Mesenchymal stem cell (in vitro differentiated cells and primary cell): ENCODE results near the gene MAN1A1.

Experiments used
- DNase-seq: peaks from one replicate; pipeline ENCODE4 v3.0.0-alpha.2; 2013
- H2AFZ ChIP-seq: one replicate; pipeline ENCODE4 v1.6.1; 2013; ENCODE audit warnings: low read depth, mild to moderate bottlenecking, control low read depth, inconsistent platforms, low read length, moderate library complexity
- H2AK5ac ChIP-seq: 2 replicates; pipeline ENCODE4 v1.6.1; 2013; ENCODE audit warnings: low read length, moderate library complexity, mild to moderate bottlenecking, inconsistent platforms; ENCODE audit not compliant: severe bottlenecking
- H2BK120ac ChIP-seq: one replicate; pipeline ENCODE4 v1.6.1; 2013; ENCODE audit warnings: low read depth, mild to moderate bottlenecking, inconsistent platforms, low read length, moderate library complexity
- H2BK12ac ChIP-seq, 2 experiments: one replicate each; pipeline ENCODE4 v1.6.1; 2013; ENCODE audit warnings: inconsistent platforms in 2 of 2, low read length in 2 of 2, mild to moderate bottlenecking in 2 of 2, moderate library complexity in 2 of 2, control low read depth in 1 of 2
- H2BK15ac ChIP-seq: one replicate; pipeline ENCODE4 v1.6.1; 2013; ENCODE audit warnings: mild to moderate bottlenecking, low read depth, inconsistent platforms; ENCODE audit not compliant: poor library complexity, severe bottlenecking
- H2BK5ac ChIP-seq: 2 replicates; pipeline ENCODE4 v1.6.1; 2013; ENCODE audit warnings: low read depth, mild to moderate bottlenecking, low read length, control low read depth, inconsistent platforms; ENCODE audit not compliant: poor library complexity, severe bottlenecking
- H3K14ac ChIP-seq, 2 experiments: one replicate each; pipeline ENCODE4 v1.6.1; 2013; ENCODE audit warnings: inconsistent platforms in 2 of 2, low read length in 2 of 2, control low read depth in 1 of 2, mild to moderate bottlenecking in 1 of 2, moderate library complexity in 1 of 2
- H3K18ac ChIP-seq, 2 experiments: one replicate each; pipeline ENCODE4 v1.6.1; 2013; ENCODE audit warnings: inconsistent platforms in 2 of 2, low read length in 2 of 2, control low read depth in 1 of 2, low read depth in 1 of 2, mild to moderate bottlenecking in 1 of 2
- H3K23ac ChIP-seq, 2 experiments: one replicate each; pipeline ENCODE4 v1.6.1; 2013; ENCODE audit warnings: inconsistent platforms in 2 of 2, low read length in 2 of 2, mild to moderate bottlenecking in 2 of 2, moderate library complexity in 2 of 2, control low read depth in 1 of 2
- H3K27ac ChIP-seq: 2 replicates; pipeline ENCODE4 v1.5.1; 2013; ENCODE audit warnings: mild to moderate bottlenecking, moderate library complexity, low read length, control low read depth, inconsistent platforms; ENCODE audit not compliant: poor library complexity, severe bottlenecking
- H3K27me3 ChIP-seq, 2 experiments: 2 replicates each; pipeline versions ENCODE4 v1.6.1 to v1.7.0; 2013; ENCODE audit warnings: low read length in 2 of 2, mild to moderate bottlenecking in 2 of 2, moderate library complexity in 2 of 2, control low read depth in 1 of 2, inconsistent platforms in 1 of 2; ENCODE audit not compliant: control insufficient read depth in 1 of 2, insufficient read depth in 1 of 2
- H3K36me3 ChIP-seq, 2 experiments: 2 replicates each; pipeline versions ENCODE4 v1.6.1 to v1.7.0; 2013; ENCODE audit warnings: low read length in 2 of 2, control low read depth in 1 of 2, inconsistent platforms in 1 of 2, low read depth in 1 of 2, mild to moderate bottlenecking in 1 of 2; ENCODE audit not compliant: insufficient read depth in 2 of 2, control insufficient read depth in 1 of 2
- H3K4ac ChIP-seq, 2 experiments: one replicate each; pipeline ENCODE4 v1.6.1; 2013; ENCODE audit warnings: inconsistent platforms in 2 of 2, low read length in 2 of 2, mild to moderate bottlenecking in 2 of 2, moderate library complexity in 2 of 2, control low read depth in 1 of 2, low read depth in 1 of 2
- H3K4me1 ChIP-seq: 2 replicates; pipeline ENCODE4 v1.6.1; 2013; ENCODE audit warnings: low read depth, low read length, control low read depth; ENCODE audit not compliant: control insufficient read depth, insufficient read depth
- H3K4me2 ChIP-seq: 2 replicates; pipeline ENCODE4 v1.6.1; 2013; ENCODE audit warnings: low read length, mild to moderate bottlenecking, inconsistent platforms; ENCODE audit not compliant: poor library complexity, severe bottlenecking
- H3K4me3 ChIP-seq, 2 experiments: 2 replicates each; pipeline versions ENCODE4 v1.5.1 to v1.7.0; 2013; ENCODE audit warnings: low read length in 2 of 2, mild to moderate bottlenecking in 2 of 2, control low read depth in 1 of 2, low read depth in 1 of 2; ENCODE audit not compliant: insufficient read depth in 1 of 2
- H3K79me1 ChIP-seq: replicated peaks from 2 replicates; pipeline ENCODE4 v1.6.1; 2013; ENCODE audit warnings: mild to moderate bottlenecking, control low read depth, low read length, inconsistent platforms; ENCODE audit not compliant: poor library complexity, severe bottlenecking
- H3K9ac ChIP-seq: 2 replicates; pipeline ENCODE4 v1.7.0; 2013; ENCODE audit warnings: mild to moderate bottlenecking, low read length, moderate library complexity
- H3K9me3 ChIP-seq: 2 replicates; pipeline ENCODE4 v1.7.0; 2013; ENCODE audit warnings: mild to moderate bottlenecking, low read length; ENCODE audit not compliant: control insufficient read depth
- H4K8ac ChIP-seq: one replicate; pipeline ENCODE4 v1.6.1; 2013; ENCODE audit warnings: inconsistent platforms, mild to moderate bottlenecking, low read length, moderate library complexity
- H4K91ac ChIP-seq: one replicate; pipeline ENCODE4 v1.6.1; 2013; ENCODE audit warnings: mild to moderate bottlenecking, low read length, inconsistent platforms
- WGBS: methylation state at CpG from one replicate; pipeline ENCODE4 v1.1.7; 2013; ENCODE audit warnings: mixed read lengths; 5-methylcytosine and 5-hydroxymethylcytosine counted together

MAN1A1 gene

DNA sequence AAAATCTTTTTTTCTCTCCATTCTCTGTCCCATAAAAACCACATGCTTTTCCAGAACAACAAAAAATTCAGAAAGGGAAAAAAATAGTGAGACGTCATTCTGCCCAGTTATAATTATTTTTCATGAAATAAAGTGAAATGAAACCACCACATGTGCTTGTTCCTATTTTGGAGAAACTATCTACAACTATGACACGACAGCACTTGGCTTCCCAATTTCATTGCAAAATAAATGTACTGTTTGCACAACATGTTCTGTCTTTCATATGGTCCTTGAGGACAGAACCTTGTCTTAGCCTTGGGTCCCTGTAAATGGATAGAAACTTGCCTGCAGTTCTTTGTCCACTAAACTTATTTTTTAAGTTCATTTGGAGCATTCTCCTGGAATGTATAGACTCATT, 5.6 kb upstream of the MAN1A1 start:
- no peak overlapping the region for H2BK15ac ChIP-seq
- H2BK5ac ChIP-seq: no peak overlapping the region
- no peak overlapping the region for H3K18ac ChIP-seq
- no peaks in the 10 kb centered on the region for H3K36me3 ChIP-seq
- no peak overlapping the region for H2BK12ac ChIP-seq
- no peak overlapping the region for H3K4ac ChIP-seq
- no peak overlapping the region for H4K91ac ChIP-seq
- H3K4me2 ChIP-seq: no peak overlapping the region
- no peak overlapping the region for H2AK5ac ChIP-seq
- H3K9me3 ChIP-seq: no peaks in the 10 kb centered on the region
- H3K79me1 ChIP-seq: no peaks in the 10 kb centered on the region
- no peak for DNase-seq
- peak overlapping the region; percentile 13 for H3K9ac ChIP-seq
- 100% methylated on average over 1 of the region's 2 CpGs for WGBS
- no peak overlapping the region for H2AFZ ChIP-seq
- H3K23ac ChIP-seq: no peak overlapping the region
- no peak overlapping the region for H4K8ac ChIP-seq
- no peaks in the 10 kb centered on the region for H3K27me3 ChIP-seq
- no peaks in the 10 kb centered on the region for H3K4me1 ChIP-seq
- H3K27ac ChIP-seq: no peak overlapping the region
- H3K14ac ChIP-seq: no peak overlapping the region
- H3K4me3 ChIP-seq: no peak overlapping the region
- no peak overlapping the region for H2BK120ac ChIP-seq

DNA sequence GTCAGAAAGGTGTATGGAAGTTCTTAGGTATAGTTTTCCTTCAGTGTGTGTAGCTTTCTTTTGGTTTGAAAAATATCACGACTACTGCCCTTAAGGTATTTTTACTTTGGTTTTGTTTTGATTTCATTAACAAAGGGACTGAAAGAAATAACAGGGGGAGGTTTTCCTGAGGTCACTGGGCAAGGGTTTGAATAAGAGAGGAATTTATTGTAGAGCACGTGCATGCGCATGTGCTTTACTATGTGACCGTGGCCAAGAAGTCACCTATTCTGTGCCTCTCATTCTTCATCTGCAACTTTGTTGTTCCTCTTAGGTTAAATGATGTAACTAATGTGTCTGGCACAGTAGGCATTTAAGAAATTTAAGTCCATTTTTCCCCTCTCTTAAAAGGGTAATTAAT, 4.1 kb upstream of the MAN1A1 start:
- Histone ChIP-seq H3K27me3 (no peaks in the 10 kb centered on the region), H2BK12ac (no peak overlapping the region), H3K4ac (no peak overlapping the region), H3K79me1 (peaks cover 5% of the 10 kb centered on the region), H4K8ac (no peak overlapping the region), H4K91ac (no peak overlapping the region), H3K4me3 (no peak overlapping the region), H2BK120ac (no peak overlapping the region), H2AFZ (no peak overlapping the region), H3K4me1 (no peaks in the 10 kb centered on the region), H3K23ac (no peak overlapping the region), H2BK15ac (no peak overlapping the region), H2AK5ac (no peak overlapping the region), H3K18ac (no peak overlapping the region), H3K14ac (no peak overlapping the region), H3K4me2 (no peak overlapping the region), H3K9me3 (no peaks in the 10 kb centered on the region), H3K36me3 (no peaks in the 10 kb centered on the region), H2BK5ac (no peak overlapping the region), H3K9ac (no peak overlapping the region), H3K27ac (no peak overlapping the region)
- no peak for DNase-seq
- 95% methylated on average over 4 of the region's 4 CpGs for WGBS

DNA sequence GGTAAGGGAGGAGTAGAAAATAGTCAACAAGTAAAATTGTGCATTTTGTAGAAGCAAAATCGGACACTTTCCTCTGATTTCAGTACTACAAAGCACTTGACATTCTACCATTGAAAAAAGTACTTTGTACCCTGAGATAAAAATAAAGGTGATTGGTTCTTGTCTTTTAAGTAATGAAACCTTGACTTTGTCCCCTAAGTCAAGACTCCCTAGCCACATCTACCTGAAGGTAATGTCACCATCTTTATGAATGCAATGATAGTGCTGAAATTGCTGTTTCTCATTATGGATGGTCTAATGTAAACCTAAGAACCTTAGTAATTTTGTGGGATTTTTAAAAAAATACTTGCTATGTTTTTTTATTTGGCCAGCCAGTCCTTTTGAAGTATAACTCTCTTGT, 2.4 kb upstream of the MAN1A1 start:
- H4K8ac ChIP-seq: no peak overlapping the region
- peaks cover 4% of the 10 kb centered on the region for H3K4me1 ChIP-seq
- no peak overlapping the region for H3K4ac ChIP-seq
- no peak overlapping the region for H2BK15ac ChIP-seq
- DNase-seq: no peak
- no peak overlapping the region for H2AFZ ChIP-seq
- no peaks in the 10 kb centered on the region for H3K36me3 ChIP-seq
- no peaks in the 10 kb centered on the region for H3K27me3 ChIP-seq
- no peak overlapping the region for H2BK120ac ChIP-seq
- no CpG with 5 or more reads among the region's 1 CpG for WGBS
- H3K27ac ChIP-seq: no peak overlapping the region
- H3K14ac ChIP-seq: no peak overlapping the region
- H3K4me3 ChIP-seq: peak overlapping the region in 1 of 2 experiments; percentile 92
- H3K4me2 ChIP-seq: no peak overlapping the region
- H2BK12ac ChIP-seq: no peak overlapping the region
- H3K9ac ChIP-seq: peak overlapping the region; percentile 99
- no peak overlapping the region for H4K91ac ChIP-seq
- no peaks in the 10 kb centered on the region for H3K9me3 ChIP-seq
- no peak overlapping the region for H3K18ac ChIP-seq
- no peak overlapping the region for H2AK5ac ChIP-seq
- no peak overlapping the region for H3K23ac ChIP-seq
- H3K79me1 ChIP-seq: peaks cover 7% of the 10 kb centered on the region
- no peak overlapping the region for H2BK5ac ChIP-seq

DNA sequence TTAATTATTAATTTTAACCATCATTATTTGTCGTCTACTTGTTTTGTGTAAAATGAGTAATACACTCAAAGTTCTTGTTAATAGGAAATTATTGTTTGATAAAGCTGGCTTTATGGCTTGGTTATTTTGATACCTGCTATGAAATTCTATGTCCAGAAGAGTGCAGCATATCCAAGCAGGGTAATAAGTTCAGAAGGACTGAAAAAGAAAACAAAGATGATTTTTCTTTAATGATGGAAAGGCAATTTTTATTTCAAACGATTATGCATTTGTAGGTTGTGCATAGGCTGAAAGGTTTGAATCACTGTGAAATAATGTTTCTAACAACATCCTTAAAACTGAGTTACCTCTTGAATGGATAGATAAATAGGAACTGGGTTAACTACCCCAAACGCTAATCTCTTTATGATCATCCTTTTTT, 1.4 kb upstream of the MAN1A1 start:
- Histone ChIP-seq H4K91ac (no peak overlapping the region), H3K4me1 (peaks cover 4% of the 10 kb centered on the region), H3K9ac (peak overlapping the region; percentile 99), H3K36me3 (no peaks in the 10 kb centered on the region), H3K9me3 (no peaks in the 10 kb centered on the region), H3K79me1 (peaks cover 7% of the 10 kb centered on the region), H3K27me3 (no peaks in the 10 kb centered on the region), H2BK15ac (no peak overlapping the region), H3K4ac (no peak overlapping the region), H2BK12ac (no peak overlapping the region), H2BK5ac (no peak overlapping the region), H3K4me2 (no peak overlapping the region), H2AFZ (no peak overlapping the region), H2AK5ac (no peak overlapping the region), H3K23ac (no peak overlapping the region), H3K27ac (no peak overlapping the region), H2BK120ac (no peak overlapping the region), H3K18ac (no peak overlapping the region), H3K14ac (no peak overlapping the region), H3K4me3 (peak overlapping the region in 1 of 2 experiments; percentile 92), H4K8ac (no peak overlapping the region)
- 34% methylated on average over 2 of the region's 3 CpGs for WGBS
- DNase-seq: peak; percentile 58
